Activated B cell treated with CpG ODN at 0.5 μM for 24 hours (primary cell): ENCODE data around the gene SERPINA9. TPM values are rescaled to one million over a fixed set of nuclear protein-coding genes. Genes with fewer than 3 reads are reported as not detected.

Source experiments
- ATAC-seq: fragments of 200-7000 bp; cut with Tn5 transposase; one replicate; pipeline ENCODE4 v1.10.0; 2021; ENCODE audit warnings: low read depth, mild to moderate bottlenecking, moderate library complexity
- CTCF ChIA-PET: fragments of 350-600 bp; sonication (Branson Sonifier 250); formaldehyde crosslinking; loops from one replicate; lab custom pipeline; 2021; ENCODE audit warnings: antibody characterized with exemption; lab: Charles Lee
- POLR2A ChIA-PET: fragments of 350-600 bp; sonication (Branson Sonifier 250); formaldehyde crosslinking; loops from one replicate; lab custom pipeline; 2021; ENCODE audit warnings: antibody characterized with exemption; lab: Charles Lee
- DNase-seq: peaks from one replicate; pipeline ENCODE4 v3.0.0; 2022
- H3K27ac Mint-ChIP-seq: one replicate; pipeline ENCODE4 v1.8.0; 2020; ENCODE audit warnings: mixed read lengths
- H3K27me3 Mint-ChIP-seq: one replicate; pipeline ENCODE4 v1.8.0; 2021; ENCODE audit warnings: mixed read lengths
- H3K36me3 Mint-ChIP-seq: one replicate; pipeline ENCODE4 v1.8.0; 2021; ENCODE audit warnings: low read depth, mixed read lengths
- H3K4me1 Mint-ChIP-seq: one replicate; pipeline ENCODE4 v1.8.0; 2021; ENCODE audit warnings: mixed read lengths
- H3K4me3 Mint-ChIP-seq: one replicate; pipeline ENCODE4 v1.8.0; 2020; ENCODE audit warnings: mild to moderate bottlenecking, mixed read lengths
- H3K9me3 Mint-ChIP-seq: one replicate; pipeline ENCODE4 v1.8.0; 2020; ENCODE audit warnings: mixed read lengths
- intact Hi-C: fragments of 100-400 bp; cut with micrococcal nuclease; formaldehyde crosslinking; loops from one replicate; pipeline ENCODE4 v1.15.1; 2024
- total RNA-seq: library from RNA; stranded (reverse); gene quantifications from 2 replicates; pipeline ENCODE4 v1.2.3, GENCODE V29; 2022
- TF ChIP-seq, protein P1 (sequence below): fragments of 200-600 bp; IDR thresholded peaks from one replicate; pipeline ENCODE4 v1.8.0; 2022; ENCODE audit warnings: antibody characterized with exemption, mild to moderate bottlenecking

SERPINA9 gene
- total RNA-seq, 1 donor from 2014 or later = 0.40 TPM

GRCh38 chr14:94445003-94445402, 31.0 kb downstream of the SERPINA9 start:
- Mint-ChIP-seq H3K4me1 (no peaks in the 10 kb centered on the region), H3K36me3 (no peaks in the 10 kb centered on the region), H3K27ac (no peak overlapping the region), H3K4me3 (no peak overlapping the region), H3K27me3 (no peaks in the 10 kb centered on the region), H3K9me3 (no peaks in the 10 kb centered on the region)
- ChIA-PET CTCF (no interaction called here), POLR2A (no interaction called here)
- ATAC-seq (no peak), DNase-seq (no peak)
- TF ChIP-seq, protein P1, sequence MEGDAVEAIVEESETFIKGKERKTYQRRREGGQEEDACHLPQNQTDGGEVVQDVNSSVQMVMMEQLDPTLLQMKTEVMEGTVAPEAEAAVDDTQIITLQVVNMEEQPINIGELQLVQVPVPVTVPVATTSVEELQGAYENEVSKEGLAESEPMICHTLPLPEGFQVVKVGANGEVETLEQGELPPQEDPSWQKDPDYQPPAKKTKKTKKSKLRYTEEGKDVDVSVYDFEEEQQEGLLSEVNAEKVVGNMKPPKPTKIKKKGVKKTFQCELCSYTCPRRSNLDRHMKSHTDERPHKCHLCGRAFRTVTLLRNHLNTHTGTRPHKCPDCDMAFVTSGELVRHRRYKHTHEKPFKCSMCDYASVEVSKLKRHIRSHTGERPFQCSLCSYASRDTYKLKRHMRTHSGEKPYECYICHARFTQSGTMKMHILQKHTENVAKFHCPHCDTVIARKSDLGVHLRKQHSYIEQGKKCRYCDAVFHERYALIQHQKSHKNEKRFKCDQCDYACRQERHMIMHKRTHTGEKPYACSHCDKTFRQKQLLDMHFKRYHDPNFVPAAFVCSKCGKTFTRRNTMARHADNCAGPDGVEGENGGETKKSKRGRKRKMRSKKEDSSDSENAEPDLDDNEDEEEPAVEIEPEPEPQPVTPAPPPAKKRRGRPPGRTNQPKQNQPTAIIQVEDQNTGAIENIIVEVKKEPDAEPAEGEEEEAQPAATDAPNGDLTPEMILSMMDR = no peak
- intact Hi-C loops = no loop called here

DNA sequence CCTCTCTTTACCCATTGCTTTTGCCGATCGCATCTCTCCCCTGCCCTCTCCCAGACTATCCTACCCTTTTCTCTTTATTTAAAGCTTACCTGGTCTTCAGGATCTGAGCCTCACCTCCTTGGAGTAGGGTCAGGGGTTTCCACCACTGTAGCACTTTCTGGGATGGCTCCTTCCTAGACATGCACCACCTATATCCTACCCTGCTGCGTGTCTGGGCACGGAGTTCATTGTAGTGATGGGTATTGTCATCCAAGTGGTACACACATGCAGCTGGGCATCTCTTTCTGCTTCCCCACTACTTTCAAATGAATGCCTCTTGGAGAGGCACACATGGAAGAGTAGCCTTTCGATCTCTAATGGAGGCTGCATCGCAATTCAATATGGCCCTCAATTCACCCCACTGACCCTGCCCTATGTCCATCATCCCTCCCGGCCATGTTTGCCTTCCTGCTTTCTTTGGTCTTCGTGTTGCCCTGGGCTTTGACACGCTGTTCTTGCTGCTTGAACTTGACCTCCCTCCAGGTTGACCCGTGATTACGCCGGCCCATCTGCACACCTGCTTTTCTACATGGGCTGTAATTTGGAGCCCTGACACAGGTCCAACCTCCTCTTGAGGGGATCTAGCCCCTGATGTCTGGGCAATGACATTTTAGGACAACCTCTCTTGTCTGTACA, 34.3 kb downstream of the SERPINA9 start:
- intact Hi-C loops = no loop called here
- no peak overlapping the region for H3K27ac Mint-ChIP-seq

GRCh38 chr14:94441130-94441529, 34.9 kb downstream of the SERPINA9 start:
- no peaks in the 10 kb centered on the region for H3K4me1 Mint-ChIP-seq
- ChIA-PET CTCF (no interaction called here), POLR2A (no interaction called here)
- DNase-seq (no peak), ATAC-seq (no peak)
- no peaks in the 10 kb centered on the region for H3K36me3 Mint-ChIP-seq
- no peak overlapping the region for H3K4me3 Mint-ChIP-seq
- no peaks in the 10 kb centered on the region for H3K9me3 Mint-ChIP-seq
- TF ChIP-seq, protein P1 = no peak
- H3K27me3 Mint-ChIP-seq = no peaks in the 10 kb centered on the region
- intact Hi-C loops = no loop called here
- H3K27ac Mint-ChIP-seq = no peak overlapping the region

More for the DNA sequence above, 34.3 kb downstream of the SERPINA9 start:
- ATAC-seq = no peak
- DNase-seq = no peak
- Mint-ChIP-seq H3K4me3 (no peak overlapping the region), H3K9me3 (no peaks in the 10 kb centered on the region), H3K27me3 (no peaks in the 10 kb centered on the region), H3K36me3 (no peaks in the 10 kb centered on the region), H3K4me1 (no peaks in the 10 kb centered on the region)
- TF ChIP-seq, protein P1 = no peak
- POLR2A ChIA-PET = no interaction called here
- CTCF ChIA-PET = no interaction called here

DNA sequence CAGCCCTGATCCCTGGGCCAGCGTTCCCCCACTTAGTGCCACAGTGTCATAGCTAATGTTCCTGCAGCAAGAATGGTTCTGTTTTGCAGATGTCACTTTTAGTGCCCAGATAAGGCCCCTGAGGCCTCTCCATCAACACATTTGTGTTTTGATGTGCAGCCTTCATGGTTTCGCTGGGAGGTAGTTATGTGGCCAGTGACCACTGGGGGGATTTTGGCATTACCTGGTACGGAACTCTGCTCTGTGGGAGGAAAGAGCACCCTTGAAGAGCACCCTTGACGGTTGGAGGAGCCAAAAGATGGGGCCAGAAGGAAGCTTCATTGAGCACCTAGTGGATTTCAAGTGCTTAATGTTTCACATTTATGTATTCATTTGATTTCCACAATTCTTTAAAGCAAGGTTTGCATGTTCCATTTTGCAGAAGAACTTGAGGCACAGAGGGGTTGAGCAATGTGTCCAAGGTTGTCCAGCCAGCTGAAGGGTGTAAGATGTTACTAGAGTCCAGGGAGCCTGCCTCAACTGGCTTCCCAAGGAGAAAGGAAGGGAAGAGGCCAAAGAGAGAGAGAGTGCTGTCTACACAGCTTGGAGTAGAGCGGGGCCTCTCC, 36.4 kb downstream of the SERPINA9 start:
- DNase-seq (no peak), ATAC-seq (no peak)
- Mint-ChIP-seq H3K4me1 (no peaks in the 10 kb centered on the region), H3K27ac (no peak overlapping the region), H3K27me3 (peaks cover 3% of the 10 kb centered on the region), H3K4me3 (no peak overlapping the region), H3K36me3 (no peaks in the 10 kb centered on the region), H3K9me3 (peaks cover 3% of the 10 kb centered on the region)
- TF ChIP-seq, protein P1 = no peak
- CTCF ChIA-PET = no interaction called here
- intact Hi-C loops = no loop called here
- POLR2A ChIA-PET = no interaction called here

DNA sequence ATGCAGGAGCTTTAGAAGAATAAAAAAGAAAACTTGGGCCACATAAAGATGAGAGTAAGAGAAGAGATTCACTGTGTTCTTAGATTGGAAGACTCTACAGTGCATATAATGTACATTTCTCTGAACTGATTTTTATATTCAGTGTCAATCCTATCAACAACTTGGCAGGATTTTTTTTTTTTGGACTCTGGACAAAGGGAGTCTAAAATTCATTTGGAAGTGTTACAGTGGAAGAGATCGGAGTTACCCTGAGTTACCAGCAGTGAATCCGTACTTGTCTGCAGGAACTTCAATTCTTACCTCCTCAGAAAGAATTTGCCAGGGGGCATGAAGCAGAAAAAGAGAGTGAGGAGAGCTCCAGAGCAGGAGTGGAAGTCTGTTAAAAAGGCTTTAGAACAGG, 47.4 kb downstream of the SERPINA9 start:
- POLR2A ChIA-PET = no interaction called here
- no peaks in the 10 kb centered on the region for H3K4me1 Mint-ChIP-seq
- peaks cover 2% of the 10 kb centered on the region for H3K9me3 Mint-ChIP-seq
- H3K4me3 Mint-ChIP-seq = no peak overlapping the region
- no peaks in the 10 kb centered on the region for H3K36me3 Mint-ChIP-seq
- CTCF ChIA-PET = interaction anchor here (0.9 kb wide), 1 partner anchor 122 kb away, joined by 3 read pairs; no protein-coding TSS in a partner anchor
- H3K27ac Mint-ChIP-seq = no peak overlapping the region
- TF ChIP-seq, protein P1 = no peak
- intact Hi-C loops = no loop called here
- ATAC-seq (no peak), DNase-seq (no peak)
- H3K27me3 Mint-ChIP-seq = no peaks in the 10 kb centered on the region
